Hematopoietic multipotent progenitor cell treated with erythropoietin and hydrocortisone succinate and interleukin-3 and kit ligand, for 17 days (in vitro differentiated cells): ENCODE measurements around the gene STING1.

Experiments used
- DNase-seq: peaks from one replicate; pipeline ENCODE4 v3.0.0-alpha.2; 2015; ENCODE audit warnings: low spot score

STING1 gene

DNA sequence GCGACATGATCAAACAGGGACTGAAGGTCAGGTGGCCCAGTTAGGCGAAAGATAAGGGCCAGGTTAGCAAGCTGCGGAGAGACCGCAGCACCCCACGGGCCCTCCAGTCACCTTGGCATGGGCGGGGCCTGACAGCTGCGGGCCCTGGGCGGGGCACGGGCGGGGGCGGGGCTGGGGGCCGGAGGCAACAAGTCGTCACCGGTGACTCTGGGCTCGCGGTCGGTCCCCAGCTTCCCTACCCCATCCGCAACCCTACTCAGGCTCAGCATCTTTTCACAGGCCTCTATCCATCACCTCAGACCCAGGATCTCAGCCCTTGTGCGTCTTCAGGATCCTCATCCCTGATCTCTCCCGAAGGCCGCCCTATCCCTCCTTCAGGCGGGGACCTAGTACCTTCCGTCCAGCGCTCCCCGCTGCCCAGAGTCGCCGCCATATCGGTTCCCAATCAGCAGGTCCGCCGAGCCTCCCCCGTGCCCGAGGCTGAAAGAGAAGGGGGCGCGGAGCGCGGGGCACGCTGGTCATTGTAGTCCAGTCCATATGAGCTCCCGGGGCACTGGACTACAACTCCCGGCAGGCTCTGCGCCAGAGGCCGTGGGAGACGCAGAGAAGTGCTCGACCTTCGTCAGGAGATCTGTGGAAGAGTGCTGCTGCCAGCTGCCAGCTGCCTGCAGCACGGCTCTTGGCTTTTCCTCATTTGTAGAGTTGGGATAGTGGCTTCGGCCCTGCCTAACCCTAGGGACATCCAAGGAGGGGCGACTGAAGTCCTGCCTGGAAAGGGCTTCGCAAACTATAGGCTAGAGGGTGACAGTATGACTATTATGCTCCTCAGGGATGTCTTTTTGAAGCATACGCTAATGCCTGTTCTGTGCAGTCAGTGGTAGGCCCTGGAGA is 43.3 kb downstream of the STING1 start, which contains the start of gene DNAJC18:
Gene DNAJC18, minus strand, starts transcription at position 513 of the 891 bp plus-strand sequence. Its CDS starts 80 bp downstream, at position 433.
- peak; percentile 83 for DNase-seq

DNA sequence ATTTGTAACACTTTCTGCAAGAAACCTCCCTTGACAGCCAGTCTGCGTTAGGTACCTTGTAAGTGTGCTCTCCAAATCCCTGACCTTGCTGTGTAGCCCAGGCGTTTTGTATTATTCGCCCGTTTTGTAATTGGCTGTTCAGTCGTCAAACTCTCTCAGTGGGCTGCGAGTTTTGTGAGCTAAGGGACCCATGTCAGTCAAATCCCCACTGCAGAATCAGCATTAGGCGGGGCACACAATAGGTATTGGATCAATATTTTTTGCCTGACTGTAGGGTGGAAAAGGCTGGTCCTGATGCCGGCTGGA is 43.9 kb downstream of the STING1 start:
- DNase-seq, result no peak

DNA sequence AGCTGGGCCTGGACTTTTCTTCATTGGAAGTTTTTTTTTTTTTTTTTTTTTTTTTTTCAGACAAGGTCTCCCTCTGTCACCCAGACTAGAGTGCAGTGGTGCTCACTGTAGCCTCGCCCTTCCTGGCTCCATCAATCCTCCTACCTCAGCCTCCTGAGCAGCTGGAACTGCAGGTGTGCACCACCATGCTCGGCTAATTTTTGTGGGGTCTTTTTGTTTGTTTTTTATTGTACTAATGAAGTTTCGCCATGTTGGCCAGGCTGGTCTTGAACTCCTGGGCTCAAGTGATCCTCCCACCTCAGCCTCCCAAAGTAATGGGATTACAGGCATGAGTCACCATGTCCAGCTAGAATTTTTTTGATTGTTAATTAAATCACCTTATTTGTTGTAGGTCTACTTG is 46.9 kb downstream of the STING1 start:
- no peak for DNase-seq

DNA sequence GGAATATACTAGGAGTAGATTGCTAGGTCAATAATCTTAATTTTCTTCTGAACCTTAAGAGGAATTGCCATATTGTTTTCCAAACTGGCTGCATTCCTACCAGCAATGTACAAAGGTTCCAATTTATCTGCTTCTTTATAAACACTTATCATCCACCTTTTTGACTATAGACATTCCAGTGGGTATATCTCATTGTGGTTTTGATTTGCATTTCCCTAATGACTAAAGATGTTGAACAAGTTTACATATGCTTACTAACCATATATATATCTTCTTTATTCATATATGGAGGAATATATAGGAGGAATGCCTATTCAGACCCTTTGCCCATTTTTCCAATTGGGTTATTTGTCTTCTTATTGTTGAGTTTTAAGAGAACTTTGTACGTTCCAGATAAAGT is 50.9 kb downstream of the STING1 start:
- no peak for DNase-seq

DNA sequence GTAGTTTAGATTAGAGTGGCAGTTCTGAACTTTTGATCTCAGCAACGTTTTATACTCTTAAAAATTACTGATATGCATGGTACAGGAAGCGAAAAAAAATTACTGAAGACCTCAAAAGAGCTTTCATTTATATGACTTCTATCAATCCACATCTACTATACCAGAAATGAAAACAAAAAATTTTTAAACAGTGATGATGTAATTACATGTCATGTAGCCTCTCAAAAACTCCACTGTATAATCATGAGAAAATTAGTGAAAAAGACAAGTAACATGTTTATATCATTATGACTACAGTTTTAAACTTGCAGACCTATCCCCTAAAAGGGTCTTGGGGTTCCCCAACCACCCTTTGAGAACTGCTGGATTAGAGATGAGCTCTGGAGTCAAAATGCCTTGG is 52.5 kb downstream of the STING1 start:
- no peak for DNase-seq

DNA sequence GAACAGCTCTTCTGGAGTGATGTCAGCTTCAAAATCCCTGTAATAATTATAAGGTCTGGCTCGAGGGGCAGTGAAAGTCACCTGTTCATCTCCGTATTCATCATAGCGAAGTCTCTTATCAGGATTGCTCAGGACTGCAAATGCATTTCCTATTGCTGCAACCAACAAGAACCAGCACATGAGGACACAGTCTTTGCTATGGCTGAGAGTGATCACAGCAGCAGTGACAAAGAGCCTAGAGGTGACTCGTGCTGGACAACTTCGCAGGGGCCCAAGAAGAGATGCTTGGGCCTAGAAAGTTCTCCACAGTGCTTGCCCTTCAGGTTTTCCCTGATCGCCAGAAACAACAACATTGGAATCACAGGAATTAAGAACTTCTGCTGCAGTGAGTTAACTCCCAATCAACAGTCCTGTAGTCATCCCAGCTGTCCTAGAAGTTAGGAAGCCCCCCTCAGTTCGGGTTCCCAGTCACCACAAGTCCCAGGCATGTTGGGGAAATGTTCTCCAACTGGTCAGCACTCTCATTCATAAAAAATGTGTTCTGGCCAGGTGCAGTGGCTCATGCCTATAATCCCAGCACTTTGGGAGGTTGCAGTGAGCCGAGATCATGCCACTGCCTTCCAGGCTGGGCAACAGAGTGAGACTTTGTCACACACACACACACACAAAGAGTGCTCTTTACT is 56.2 kb downstream of the STING1 start:
- DNase-seq, result no peak
